ELF-1 (cell line): Measurements from ENCODE around the gene FGF7.
"Not testable (repeated sequence)": the region's sequence is repeated elsewhere in the genome, so short reads cannot be mapped to it uniquely, and the experiment has no call there.

ENCODE experiments used
- DNase-seq: peaks from one replicate; pipeline ENCODE4 v3.0.0-alpha.2; 2016; ENCODE audit warnings: low read depth, low spot score

The FGF7 gene

GRCh38 chr15:49438962-49439631, 16.1 kb downstream of the FGF7 start:
- DNase-seq, result no peak

GRCh38 chr15:49439678-49440395, 16.8 kb downstream of the FGF7 start:
- no peak for DNase-seq

- DNase-seq, result no peak
Observed at GRCh38 chr15:49441356-49441755, 18.3 kb downstream of the FGF7 start.

- no peak for DNase-seq
Observed at GRCh38 chr15:49441816-49442215, 18.8 kb downstream of the FGF7 start.

- DNase-seq, result no peak
Observed at GRCh38 chr15:49452595-49452994, 29.6 kb downstream of the FGF7 start.

- no peak for DNase-seq
Observed at GRCh38 chr15:49456166-49456565, 33.1 kb downstream of the FGF7 start.

GRCh38 chr15:49458145-49458544, 35.1 kb downstream of the FGF7 start:
- DNase-seq, result no peak

GRCh38 chr15:49460411-49460941, 37.4 kb downstream of the FGF7 start:
- no peak for DNase-seq

GRCh38 chr15:49462232-49462844, 39.3 kb downstream of the FGF7 start:
- no peak for DNase-seq

GRCh38 chr15:49464522-49464921, 41.5 kb downstream of the FGF7 start:
- DNase-seq, result no peak

GRCh38 chr15:49466119-49466518, 43.1 kb downstream of the FGF7 start:
- no peak for DNase-seq

GRCh38 chr15:49467746-49468480, 44.9 kb downstream of the FGF7 start:
- no peak for DNase-seq

- no peak for DNase-seq
Observed at GRCh38 chr15:49468481-49468839, 45.4 kb downstream of the FGF7 start.

GRCh38 chr15:49471248-49471647, 48.2 kb downstream of the FGF7 start:
- peak; percentile 12 for DNase-seq

- DNase-seq, result no peak
Observed at GRCh38 chr15:49471733-49472132, 48.7 kb downstream of the FGF7 start.

GRCh38 chr15:49472338-49472737, 49.3 kb downstream of the FGF7 start:
- no peak for DNase-seq

GRCh38 chr15:49473031-49473430, 50.0 kb downstream of the FGF7 start:
- no peak for DNase-seq

GRCh38 chr15:49478021-49478420, 55.0 kb downstream of the FGF7 start:
- DNase-seq, result not testable (repeated sequence)

- not testable (repeated sequence) for DNase-seq
Observed at GRCh38 chr15:49478982-49479381, 55.9 kb downstream of the FGF7 start.

GRCh38 chr15:49485401-49485800, 62.4 kb downstream of the FGF7 start:
- not testable (repeated sequence) for DNase-seq

- no peak for DNase-seq
Observed at GRCh38 chr15:49490966-49491365, 67.9 kb downstream of the FGF7 start.

- DNase-seq, result no peak
Observed at GRCh38 chr15:49492151-49492550, 69.1 kb downstream of the FGF7 start.
